ENCODE measurements around the gene GDAP1L1. TPM values are rescaled to one million over a fixed set of nuclear protein-coding genes. Genes with fewer than 3 reads are reported as not detected.

Gene GDAP1L1
- polyA plus RNA-seq, 3 donors, result not detected

DNA sequence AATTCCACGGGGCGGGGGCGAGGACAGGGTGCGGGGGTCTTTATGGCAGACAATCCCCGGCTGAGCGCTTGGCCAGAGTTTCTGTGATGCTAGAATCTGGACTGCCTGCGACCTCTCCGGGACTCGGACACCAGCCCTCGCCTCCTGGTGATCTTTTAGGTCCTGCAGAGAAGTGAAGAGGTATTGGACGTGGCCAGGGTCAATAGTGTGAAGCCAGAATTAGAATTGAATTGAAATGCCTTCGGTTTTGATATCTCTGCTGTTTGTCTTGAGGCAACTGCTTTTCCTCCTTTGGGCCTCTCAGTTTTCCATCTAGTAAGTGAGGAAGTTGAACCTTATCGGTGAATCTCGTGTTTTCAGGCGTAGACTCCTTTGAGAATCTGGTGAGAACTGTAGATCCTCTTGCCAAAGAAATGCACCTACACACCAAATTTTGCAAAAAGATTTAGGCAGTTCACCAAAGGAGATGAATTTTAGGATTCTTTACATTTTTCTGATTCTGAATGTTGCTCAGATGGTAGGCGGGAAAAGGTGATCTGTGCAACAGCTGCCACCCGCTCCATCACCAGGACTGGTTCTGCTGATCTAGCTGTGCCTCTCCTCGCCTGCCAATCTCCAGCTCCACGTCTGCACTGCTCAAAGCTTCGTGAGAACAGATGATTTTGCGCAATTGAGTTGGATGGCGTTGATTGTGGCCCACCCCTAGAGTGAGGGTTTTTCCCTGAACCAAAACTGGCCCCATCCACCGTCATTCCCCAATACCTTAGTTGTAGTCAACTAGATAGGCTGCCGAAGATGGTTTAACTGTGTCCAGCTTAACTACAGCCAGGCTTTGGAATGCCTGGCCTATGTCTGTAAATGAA is 35.7 kb upstream of the GDAP1L1 start:
- Histone ChIP-seq H3K79me2 (ENCODE audit: insufficient read depth, low read length) (peaks cover 42% of the 10 kb centered on the region), H3K27ac (ENCODE audit: low read depth in 1 of 2, low read length in 2 of 2) (peak overlapping the region; percentile 63 to 88), H2AFZ (ENCODE audit: insufficient read depth, low read depth, low read length, poor library complexity, severe bottlenecking) (peak overlapping the region; percentile 76), H3K4me1 (ENCODE audit: control insufficient read depth in 1 of 2, insufficient read depth in 2 of 2, low read length in 2 of 2) (peaks cover 31 to 34% of the 10 kb centered on the region in 2 donors), H3K27me3 (ENCODE audit: control insufficient read depth in 2 of 2, insufficient read depth in 2 of 2, low read length in 2 of 2) (no peaks in the 10 kb centered on the region), H3K36me3 (replicated peaks in 1 of 2; ENCODE audit: control insufficient read depth in 1 of 2, insufficient read depth in 2 of 2, low read length in 2 of 2) (peaks cover 0 to 3% of the 10 kb centered on the region in 2 donors), H3K4me2 (replicated peaks; ENCODE audit: extremely low read depth, low read length, poor library complexity, severe bottlenecking) (peak overlapping the region; percentile 82), H3K4me3 (replicated peaks in 1 of 3; ENCODE audit: low read depth in 2 of 3, low read length in 3 of 3) (peak overlapping the region; percentile 45 to 90 (median 80)), H3K9me3 (replicated peaks in 1 of 2; ENCODE audit: control insufficient read depth in 1 of 2, insufficient read depth in 1 of 2, low read length in 2 of 2) (no peaks in the 10 kb centered on the region), H4K20me1 (ENCODE audit: insufficient read depth, low read length) (peaks cover 38% of the 10 kb centered on the region), H3K9ac (ENCODE audit: insufficient read depth, low read length, poor library complexity, severe bottlenecking) (peak overlapping the region; percentile 62)
- Mint-ChIP-seq H3K9me3 (peaks cover 0 to 2% (median 0%) of the 10 kb centered on the region in 7 donors), H3K4me1 (peaks cover 51% of the 10 kb centered on the region), H3K27ac (peak overlapping the region; percentile 96 to 99 (median 97)), H3K4me3 (peak overlapping the region; percentile 95 to 100), H3K27me3 (ENCODE audit: low read depth in 3 of 3) (peaks cover 0 to 2% (median 0%) of the 10 kb centered on the region in 3 donors), H3K36me3 (peaks cover 6% of the 10 kb centered on the region in 2 donors)
- peak; percentile 12 to 64 (median 47) for DNase-seq
- TF ChIP-seq, protein P1, sequence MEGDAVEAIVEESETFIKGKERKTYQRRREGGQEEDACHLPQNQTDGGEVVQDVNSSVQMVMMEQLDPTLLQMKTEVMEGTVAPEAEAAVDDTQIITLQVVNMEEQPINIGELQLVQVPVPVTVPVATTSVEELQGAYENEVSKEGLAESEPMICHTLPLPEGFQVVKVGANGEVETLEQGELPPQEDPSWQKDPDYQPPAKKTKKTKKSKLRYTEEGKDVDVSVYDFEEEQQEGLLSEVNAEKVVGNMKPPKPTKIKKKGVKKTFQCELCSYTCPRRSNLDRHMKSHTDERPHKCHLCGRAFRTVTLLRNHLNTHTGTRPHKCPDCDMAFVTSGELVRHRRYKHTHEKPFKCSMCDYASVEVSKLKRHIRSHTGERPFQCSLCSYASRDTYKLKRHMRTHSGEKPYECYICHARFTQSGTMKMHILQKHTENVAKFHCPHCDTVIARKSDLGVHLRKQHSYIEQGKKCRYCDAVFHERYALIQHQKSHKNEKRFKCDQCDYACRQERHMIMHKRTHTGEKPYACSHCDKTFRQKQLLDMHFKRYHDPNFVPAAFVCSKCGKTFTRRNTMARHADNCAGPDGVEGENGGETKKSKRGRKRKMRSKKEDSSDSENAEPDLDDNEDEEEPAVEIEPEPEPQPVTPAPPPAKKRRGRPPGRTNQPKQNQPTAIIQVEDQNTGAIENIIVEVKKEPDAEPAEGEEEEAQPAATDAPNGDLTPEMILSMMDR (IDR thresholded peaks at IDR 0.05), result no peak
- intact Hi-C loops (cut with micrococcal nuclease), result loop anchor here (2.0 to 10.0 kb wide), 5 partner anchors 99 to 754 kb away; partner anchors contain the start of genes SRSF6 (in 2 of the 2), FITM2 (in 1 of the 2) and IFT52 (in 1 of the 2)
- WGBS (ENCODE audit: insufficient coverage), result 1% methylated on average over 14 of the region's 24 CpGs

DNA sequence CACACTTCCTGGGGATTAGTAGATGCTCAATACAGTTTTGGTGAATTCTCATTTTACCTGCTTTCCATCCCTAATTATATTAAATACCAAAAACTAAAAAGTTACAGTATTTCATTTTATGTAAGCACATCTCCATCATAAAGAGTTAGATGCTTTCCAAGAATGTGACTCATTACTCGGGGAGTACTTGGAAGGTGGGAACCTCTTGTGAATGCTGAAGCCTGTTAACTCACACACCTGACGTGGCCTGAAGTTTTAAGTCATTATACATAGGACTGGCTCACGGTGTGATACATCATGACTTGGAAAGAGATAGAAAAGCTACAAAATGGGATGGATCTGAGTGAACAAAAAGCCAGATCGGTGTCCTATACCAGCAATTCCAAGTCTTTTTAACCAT is 34.3 kb upstream of the GDAP1L1 start:
- H3K9ac ChIP-seq (ENCODE audit: insufficient read depth, low read length, poor library complexity, severe bottlenecking), result no peak overlapping the region
- peaks cover 34 to 41% of the 10 kb centered on the region in 2 donors for H3K4me1 ChIP-seq (ENCODE audit: control insufficient read depth in 1 of 2, insufficient read depth in 2 of 2, low read length in 2 of 2)
- Mint-ChIP-seq H3K27me3 (ENCODE audit: low read depth in 3 of 3) (peaks cover under 1 to 4% (median 2%) of the 10 kb centered on the region in 3 donors), H3K4me3 (no peak overlapping the region), H3K27ac (no peak overlapping the region), H3K36me3 (peaks cover 0 to 2% of the 10 kb centered on the region in 2 donors), H3K4me1 (peaks cover 51% of the 10 kb centered on the region), H3K9me3 (peaks cover 0 to 2% (median 0%) of the 10 kb centered on the region in 7 donors)
- WGBS (ENCODE audit: insufficient coverage), result no CpG with 5 or more reads among the region's 4 CpGs
- H3K27me3 ChIP-seq (ENCODE audit: control insufficient read depth in 2 of 2, insufficient read depth in 2 of 2, low read length in 2 of 2), result no peaks in the 10 kb centered on the region
- H2AFZ ChIP-seq (ENCODE audit: insufficient read depth, low read depth, low read length, poor library complexity, severe bottlenecking), result no peak overlapping the region
- H3K27ac ChIP-seq (ENCODE audit: low read depth in 1 of 2, low read length in 2 of 2), result no peak overlapping the region
- TF ChIP-seq, protein P1 (IDR thresholded peaks at IDR 0.05), result no peak
- peaks cover 28% of the 10 kb centered on the region for H3K79me2 ChIP-seq (ENCODE audit: insufficient read depth, low read length)
- intact Hi-C loops (cut with micrococcal nuclease), result loop anchor here (5.0 to 10.0 kb wide), 4 partner anchors 522 to 755 kb away; partner anchors contain the start of genes SRSF6 (in 2 of the 2) and IFT52 (in 1 of the 2)
- H3K4me2 ChIP-seq (replicated peaks; ENCODE audit: extremely low read depth, low read length, poor library complexity, severe bottlenecking), result no peak overlapping the region
- peaks cover 24% of the 10 kb centered on the region for H4K20me1 ChIP-seq (ENCODE audit: insufficient read depth, low read length)
- DNase-seq, result no peak
- H3K36me3 ChIP-seq (replicated peaks in 1 of 2; ENCODE audit: control insufficient read depth in 1 of 2, insufficient read depth in 2 of 2, low read length in 2 of 2), result no peaks in the 10 kb centered on the region
- no peak overlapping the region for H3K4me3 ChIP-seq (replicated peaks in 1 of 3; ENCODE audit: low read depth in 2 of 3, low read length in 3 of 3)
- no peaks in the 10 kb centered on the region for H3K9me3 ChIP-seq (replicated peaks in 1 of 2; ENCODE audit: control insufficient read depth in 1 of 2, insufficient read depth in 1 of 2, low read length in 2 of 2)

Measured in CD14-positive monocyte (primary cell).